ENCODE data around the gene AFF1. TPM values are rescaled to one million over a fixed set of nuclear protein-coding genes. Genes with fewer than 3 reads are reported as not detected.
A peak's percentile ranks its signal among the peaks of the same experiment; 100 is the strongest.

The AFF1 gene
- total RNA-seq, 3 donors from 2014 or later, result 84.0 to 150 (median 120) TPM

- Histone ChIP-seq H3K4me3 (no peak overlapping the region), H3K4me1 (ENCODE audit: low read depth) (peaks cover 19% of the 10 kb centered on the region), H3K36me3 (ENCODE audit: low read depth) (no peaks in the 10 kb centered on the region), H3K9me3 (no peaks in the 10 kb centered on the region)
- ATAC-seq (no peak), DNase-seq (no peak)
- TF ChIP-seq CTCF (IDR thresholded peaks at IDR 0.05), result no peak
- intact Hi-C loops (cut with DNase I, micrococcal nuclease), result no loop called here
Observed at GRCh38 chr4:87051121-87051713, 116.4 kb downstream of the AFF1 start.

- intact Hi-C loops (cut with DNase I, micrococcal nuclease), result no loop called here
- DNase-seq, result no peak
- Histone ChIP-seq H3K9me3 (no peaks in the 10 kb centered on the region), H3K4me3 (no peak overlapping the region), H3K36me3 (ENCODE audit: low read depth) (no peaks in the 10 kb centered on the region), H3K4me1 (ENCODE audit: low read depth) (peaks cover 33% of the 10 kb centered on the region)
- ATAC-seq, result no peak
- no peak for TF ChIP-seq CTCF (IDR thresholded peaks at IDR 0.05)
Observed at GRCh38 chr4:87052615-87053014, 117.8 kb downstream of the AFF1 start.

DNA sequence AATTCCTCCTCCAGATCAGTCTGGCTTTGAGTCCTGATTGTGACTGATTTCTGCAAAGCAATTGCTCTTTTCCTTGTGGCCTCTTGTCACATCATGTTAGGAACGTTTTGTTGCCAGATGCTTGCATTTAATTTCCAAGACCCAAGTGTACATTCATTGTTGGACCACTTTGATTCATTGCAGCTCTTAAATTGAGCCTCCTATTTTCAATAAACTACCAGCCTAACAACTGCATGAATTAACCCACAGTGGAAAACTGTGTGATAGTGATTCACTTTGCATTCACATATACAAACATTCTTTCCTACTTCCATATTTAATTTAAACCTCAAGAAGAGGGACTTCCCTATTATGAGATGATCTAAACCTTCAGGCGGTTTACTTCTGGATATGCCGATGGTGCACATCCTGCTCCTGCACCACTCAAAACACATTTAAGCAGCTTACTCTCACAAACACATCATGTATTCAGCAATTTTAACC, 118.4 kb downstream of the AFF1 start:
- intact Hi-C loops (cut with DNase I, micrococcal nuclease), result no loop called here
- H3K36me3 ChIP-seq (ENCODE audit: low read depth), result no peaks in the 10 kb centered on the region
- DNase-seq, result no peak
- H3K4me1 ChIP-seq (ENCODE audit: low read depth), result peaks cover 39% of the 10 kb centered on the region
- H3K4me3 ChIP-seq, result no peak overlapping the region
- no peaks in the 10 kb centered on the region for H3K9me3 ChIP-seq
- TF ChIP-seq CTCF (IDR thresholded peaks at IDR 0.05), result no peak
- no peak for ATAC-seq

DNA sequence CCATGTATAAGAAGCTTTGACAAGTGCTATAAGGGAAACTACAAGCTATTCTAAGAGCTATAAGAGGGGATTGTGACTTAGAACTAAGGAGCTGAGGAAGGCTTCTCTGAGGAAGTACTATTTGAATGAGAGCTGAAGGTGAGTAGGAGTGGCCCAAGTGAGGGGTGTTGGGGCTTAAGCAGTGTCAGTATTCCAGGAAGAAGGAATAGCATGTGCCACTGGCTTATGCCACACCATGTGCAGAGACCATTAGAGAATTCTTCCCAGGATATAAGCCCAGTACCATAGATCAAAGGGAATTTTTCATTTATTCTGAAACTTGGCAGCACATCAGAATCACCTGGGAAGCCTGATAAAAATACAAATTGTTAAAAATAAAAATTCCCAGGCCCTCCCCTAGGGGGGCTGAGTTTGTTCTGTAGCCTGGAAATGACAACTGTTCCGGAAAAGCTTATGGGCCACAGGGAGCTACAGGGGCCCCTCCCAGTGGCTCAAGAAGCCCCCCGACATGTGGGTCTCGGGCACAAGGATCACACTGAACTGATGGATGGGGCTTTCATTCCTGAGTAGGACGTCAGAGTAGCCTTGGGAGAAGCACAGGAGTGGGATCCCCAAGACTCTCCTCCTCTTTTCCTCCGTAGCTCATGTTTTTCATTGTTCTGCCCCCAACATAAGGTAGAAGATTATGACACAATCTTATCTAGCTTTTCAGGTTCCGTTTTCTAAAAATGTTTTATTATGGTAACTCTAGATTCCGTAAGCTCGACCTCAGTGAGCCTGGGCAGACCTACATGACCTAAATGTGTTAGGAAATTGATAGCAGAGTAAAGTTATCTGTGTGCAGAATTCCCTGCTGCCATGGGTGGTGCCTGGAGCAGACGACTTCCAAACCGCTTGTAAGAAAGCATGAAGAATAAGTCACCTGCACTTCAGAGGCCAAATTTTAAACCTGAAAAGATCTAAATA, 119.3 kb downstream of the AFF1 start:
- intact Hi-C loops (cut with DNase I, micrococcal nuclease), result no loop called here
- peak; percentile 15 for ATAC-seq

DNA sequence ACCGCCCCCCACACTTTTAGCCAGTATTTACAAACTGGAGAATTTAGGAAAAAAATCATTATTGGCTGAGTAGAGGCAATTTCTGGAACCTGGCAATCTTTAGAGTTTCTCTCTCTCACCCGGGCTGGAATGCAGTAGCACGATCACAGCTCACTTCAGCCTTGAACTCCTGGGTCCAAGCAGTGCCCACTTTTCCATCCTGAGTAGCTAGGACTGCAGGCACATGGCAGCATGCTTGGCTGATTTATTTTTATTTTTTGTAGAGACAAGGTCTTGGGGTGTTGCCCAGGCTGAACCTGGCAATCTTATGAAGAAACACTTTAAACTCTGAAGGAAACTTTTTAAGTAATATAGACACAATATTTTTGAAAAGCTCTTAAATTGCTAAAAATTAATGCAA, 120.1 kb downstream of the AFF1 start:
- ATAC-seq (no peak), DNase-seq (no peak)
- H3K4me3 ChIP-seq, result no peak overlapping the region
- intact Hi-C loops (cut with DNase I, micrococcal nuclease), result no loop called here
- TF ChIP-seq CTCF (IDR thresholded peaks at IDR 0.05), result no peak
- H3K4me1 ChIP-seq (ENCODE audit: low read depth), result peaks cover 42% of the 10 kb centered on the region
- H3K9me3 ChIP-seq, result no peaks in the 10 kb centered on the region
- H3K36me3 ChIP-seq (ENCODE audit: low read depth), result no peaks in the 10 kb centered on the region

More for the DNA sequence above, 119.3 kb downstream of the AFF1 start:
- Histone ChIP-seq H3K4me1 (ENCODE audit: low read depth) (peaks cover 42% of the 10 kb centered on the region), H3K9me3 (no peaks in the 10 kb centered on the region), H3K4me3 (no peak overlapping the region), H3K36me3 (ENCODE audit: low read depth) (no peaks in the 10 kb centered on the region)
- no peak for TF ChIP-seq CTCF (IDR thresholded peaks at IDR 0.05)
- DNase-seq, result no peak
